GM21447 (cell line): ENCODE results near the gene JPH2.
"Not testable (repeated sequence)": the region's sequence is repeated elsewhere in the genome, so short reads cannot be mapped to it uniquely, and the experiment has no call there.

Experiments used
- ATAC-seq: cut with Tn5 transposase; IDR thresholded peaks from one replicate; pipeline ENCODE4 v1.9.1; 2021; ENCODE audit not compliant: unreplicated experiment

JPH2 gene

DNA sequence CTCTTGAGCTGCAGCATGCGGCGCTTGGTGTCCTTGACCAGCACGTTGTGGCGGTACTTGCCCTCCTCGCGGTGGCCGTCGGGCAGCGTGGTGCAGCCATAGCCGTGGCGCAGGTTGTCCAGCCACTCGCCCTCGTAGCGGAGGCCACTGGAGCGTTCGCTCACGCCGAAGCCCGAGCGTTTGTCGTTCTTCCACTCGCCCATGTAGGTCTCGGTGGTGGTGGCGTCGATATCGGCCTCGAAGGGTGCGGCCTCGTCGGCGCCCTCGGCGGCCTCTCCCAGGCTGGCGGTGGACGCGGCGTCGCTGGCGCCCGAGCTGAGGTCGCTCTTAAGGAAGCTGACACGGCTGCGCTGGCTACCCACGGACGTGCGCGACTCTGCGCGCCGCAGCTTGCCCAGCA lies 27.3 kb downstream of the JPH2 start:
- ATAC-seq = no peak

DNA sequence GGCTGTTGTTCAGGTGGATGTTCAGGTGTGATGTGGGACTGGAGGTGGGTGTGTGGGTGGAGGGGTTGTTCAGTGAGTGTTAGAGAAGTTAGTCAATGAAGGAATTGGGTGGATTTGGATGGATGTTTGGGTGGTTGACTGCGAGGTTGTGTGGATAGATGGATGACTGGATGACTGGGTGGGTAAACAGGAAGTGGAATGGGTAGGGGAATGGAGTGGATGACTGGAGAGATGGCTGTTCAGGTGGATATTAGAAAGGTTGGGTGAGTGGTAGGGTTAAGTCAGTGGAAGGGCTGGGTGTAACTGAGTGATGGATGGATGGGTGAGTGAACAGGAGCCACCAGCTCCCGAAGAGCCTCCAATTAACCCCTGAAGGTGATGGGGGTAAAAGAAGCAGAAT lies 27.9 kb downstream of the JPH2 start:
- ATAC-seq = no peak

DNA sequence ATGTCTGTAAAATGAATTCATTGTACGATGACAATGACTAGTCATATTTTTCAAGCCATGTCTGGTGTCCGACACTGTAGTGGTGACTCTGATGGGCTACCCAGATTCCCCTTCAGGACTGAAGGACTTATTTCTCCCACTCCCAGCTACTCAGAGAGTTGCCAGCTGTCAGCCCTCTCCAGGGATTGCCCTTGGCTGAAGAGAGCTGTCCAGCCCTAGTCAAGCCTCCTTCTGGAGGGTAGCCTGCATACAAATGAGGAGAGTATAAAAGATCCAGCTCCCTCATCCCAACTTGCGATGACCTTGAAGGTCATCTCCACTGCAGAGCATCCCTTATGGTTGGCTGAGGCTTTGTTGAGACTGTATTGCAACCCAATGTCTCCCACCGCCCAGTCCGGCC lies 29.9 kb downstream of the JPH2 start:
- ATAC-seq = no peak

DNA sequence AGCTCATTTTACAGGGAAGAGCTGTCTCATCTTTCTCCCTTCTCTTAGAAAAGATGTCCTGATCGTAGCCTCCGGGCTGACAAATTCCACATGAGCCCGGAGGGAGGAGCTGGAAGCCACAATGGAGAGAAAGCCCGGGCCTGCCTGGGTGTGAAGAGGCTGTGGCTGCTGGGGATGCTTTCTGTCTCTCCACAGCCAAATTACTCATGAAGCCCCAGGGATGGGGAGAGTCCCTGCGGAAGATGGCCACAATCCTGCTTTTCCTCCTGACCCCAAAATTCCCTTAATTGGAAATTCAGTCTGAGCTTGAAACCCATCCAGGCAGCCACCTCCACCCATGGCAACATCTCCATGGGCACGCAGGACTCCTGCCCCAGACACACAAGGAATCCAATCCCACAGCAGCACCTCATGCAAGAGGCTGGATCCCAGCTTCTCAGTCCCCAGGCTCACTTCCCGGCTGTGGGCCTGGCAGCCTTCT lies 32.4 kb downstream of the JPH2 start:
- no peak for ATAC-seq

DNA sequence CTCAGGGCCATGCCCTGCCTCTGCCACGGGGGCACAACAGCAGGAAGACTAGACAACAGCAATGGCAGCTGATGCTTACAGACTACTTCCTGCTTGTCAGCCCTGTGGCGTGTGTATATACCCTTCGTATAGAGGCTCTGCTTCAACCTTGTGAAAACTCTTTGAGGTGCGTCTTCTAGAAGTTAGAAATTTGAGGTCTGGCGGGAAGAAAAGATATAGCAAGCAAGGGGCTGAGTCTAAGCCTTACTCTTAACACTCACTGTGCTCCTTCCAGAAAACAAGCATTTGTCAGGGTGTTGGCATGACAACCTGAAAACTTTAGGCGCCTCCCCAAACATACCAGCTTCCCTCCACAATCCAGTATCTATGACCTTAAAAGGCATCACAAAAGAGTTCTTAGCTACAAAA lies 33.3 kb downstream of the JPH2 start:
- no peak for ATAC-seq

DNA sequence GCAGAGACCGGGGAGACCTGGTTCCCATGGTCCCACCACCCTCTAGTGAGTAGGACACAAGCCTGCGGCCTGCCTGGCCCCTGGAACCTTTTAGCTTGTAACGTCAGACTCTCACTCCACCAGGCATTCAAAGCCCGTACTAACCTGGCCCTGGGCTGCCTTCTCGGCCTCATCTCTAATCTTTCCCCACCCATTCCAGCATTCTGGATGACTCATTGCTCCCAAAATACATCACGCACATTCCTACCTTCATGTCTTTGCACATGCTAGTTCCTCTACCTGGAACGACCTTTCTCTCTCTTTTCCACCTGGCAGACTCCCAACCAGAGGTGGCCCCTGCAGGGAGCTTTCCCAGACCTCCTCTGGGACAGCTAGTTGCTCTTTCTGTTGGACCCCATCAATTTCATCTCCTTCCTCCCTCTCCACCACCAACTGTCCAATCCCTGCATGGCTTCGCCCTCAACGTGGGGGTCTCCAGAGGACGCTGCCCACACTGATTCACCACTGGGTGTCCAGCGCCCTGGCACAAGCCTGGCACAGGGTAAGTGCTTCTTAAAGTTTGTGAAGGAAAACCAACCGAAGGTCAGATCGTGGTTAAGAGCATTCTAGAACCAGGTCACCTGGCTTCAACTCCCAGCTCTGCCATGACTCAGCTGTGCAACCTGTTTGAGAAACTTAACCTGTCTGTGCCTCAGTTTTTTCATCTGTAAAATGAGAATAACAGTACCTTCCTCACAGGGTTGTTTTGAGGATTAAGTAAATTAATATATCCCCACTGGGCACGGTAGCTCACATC lies 35.2 kb downstream of the JPH2 start:
- no peak for ATAC-seq

DNA sequence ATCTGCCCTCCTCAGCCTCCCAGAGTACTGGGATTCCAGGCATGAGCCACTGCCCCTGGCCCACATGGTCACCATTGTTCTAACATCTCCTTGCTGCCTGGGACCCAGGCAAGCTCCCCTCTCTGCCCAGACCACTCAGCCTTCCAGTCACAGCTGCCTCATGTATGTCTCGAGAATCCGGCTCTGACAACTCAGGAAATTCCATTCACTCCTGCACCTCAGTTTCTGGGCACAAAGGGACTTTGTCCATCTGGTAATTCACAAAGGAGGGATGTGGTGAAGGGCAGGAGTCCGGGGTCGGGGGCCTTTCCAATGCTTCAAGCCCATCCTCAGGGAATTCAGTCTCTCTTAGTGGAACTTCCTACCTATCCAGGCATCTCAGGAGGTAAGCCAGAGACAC lies 40.7 kb downstream of the JPH2 start:
- no peak for ATAC-seq

DNA sequence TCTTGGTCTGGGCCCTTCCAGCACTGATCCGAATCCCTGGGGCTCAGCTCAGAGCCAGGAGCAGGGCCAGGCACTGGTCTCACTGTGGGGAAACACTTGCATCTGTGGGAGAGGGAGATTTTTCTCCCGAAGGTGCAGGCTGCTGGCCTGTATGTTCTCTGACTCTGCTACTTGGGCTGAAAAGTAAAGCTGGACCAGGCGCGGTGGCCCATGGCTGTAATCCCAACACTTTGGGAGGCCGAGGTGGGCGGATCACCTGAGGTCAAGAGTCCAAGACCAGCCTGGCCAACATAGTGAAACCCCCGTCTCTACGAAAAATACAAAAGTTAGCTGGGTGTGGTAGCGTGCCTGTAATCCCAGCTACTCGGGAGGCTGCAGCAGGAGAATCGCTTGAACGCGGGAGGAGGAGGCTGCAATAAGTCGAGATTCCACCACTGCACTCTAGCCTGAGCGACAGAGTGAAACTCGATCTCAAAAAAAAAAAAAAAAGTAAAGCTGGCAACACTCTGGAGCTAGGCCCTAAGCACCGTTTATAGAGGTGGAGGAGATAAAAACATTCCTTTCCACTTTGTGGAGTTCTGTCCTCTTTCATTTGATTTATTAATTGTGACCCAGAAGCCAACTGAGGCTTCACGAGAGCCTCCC lies 41.7 kb downstream of the JPH2 start:
- no peak for ATAC-seq

DNA sequence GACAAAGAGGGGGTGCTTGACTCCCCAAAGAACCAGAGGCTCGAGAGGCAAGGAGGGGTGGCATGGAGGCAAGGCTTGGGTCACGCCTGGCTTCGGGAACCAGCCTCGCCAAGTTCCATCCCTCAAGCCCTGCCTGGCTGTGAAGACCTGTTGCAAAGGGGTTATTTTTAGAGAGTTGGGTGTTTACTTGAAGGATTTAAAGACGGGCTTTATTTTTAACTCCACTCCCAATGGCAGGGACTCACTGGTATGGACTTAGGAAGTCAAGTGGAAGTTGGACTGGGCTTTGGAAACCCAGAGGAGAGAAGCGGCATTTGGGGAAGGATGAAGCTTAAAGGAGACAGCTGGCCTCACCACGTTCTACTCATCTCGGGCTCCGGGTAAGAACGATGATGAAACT lies 43.1 kb downstream of the JPH2 start:
- ATAC-seq = no peak

DNA sequence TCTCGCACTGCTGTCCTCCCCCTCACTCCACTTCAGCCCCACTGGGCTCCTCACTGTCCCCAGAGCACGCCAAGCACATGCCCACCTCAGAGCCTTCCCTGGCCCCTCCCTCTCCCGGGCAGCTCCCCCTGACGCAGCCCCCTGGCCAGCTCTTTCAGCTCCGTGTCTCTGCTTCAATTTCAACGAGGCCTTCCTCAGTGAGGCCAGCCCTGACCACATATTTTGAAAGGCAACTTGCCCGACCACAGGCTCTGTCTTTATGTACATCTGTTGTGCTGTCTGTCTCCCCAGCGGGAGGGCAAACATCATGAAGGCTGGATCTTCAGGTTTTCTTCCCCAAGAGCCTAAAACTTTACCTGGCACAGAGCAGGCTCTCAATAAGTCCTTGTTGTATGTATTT lies 44.6 kb downstream of the JPH2 start:
- ATAC-seq = no peak

DNA sequence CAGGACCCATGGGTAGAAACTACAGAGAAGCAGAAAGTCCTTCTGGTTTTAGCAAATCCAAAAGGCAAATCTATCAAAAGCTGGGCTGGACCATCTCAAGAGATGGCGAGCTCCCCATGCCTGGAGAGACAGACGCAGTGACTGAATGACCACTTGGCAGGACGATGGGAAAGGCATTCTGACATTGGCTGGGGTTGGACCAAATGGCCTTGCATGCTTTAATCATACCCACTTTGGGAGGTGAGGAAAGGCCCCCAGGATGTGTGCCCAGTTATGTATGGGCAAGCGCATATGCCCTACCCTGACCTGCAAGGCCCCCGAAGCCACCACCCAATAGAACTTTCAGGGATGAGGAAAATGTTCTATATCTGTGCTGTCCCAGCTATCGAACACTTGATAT lies 45.1 kb downstream of the JPH2 start:
- no peak for ATAC-seq

DNA sequence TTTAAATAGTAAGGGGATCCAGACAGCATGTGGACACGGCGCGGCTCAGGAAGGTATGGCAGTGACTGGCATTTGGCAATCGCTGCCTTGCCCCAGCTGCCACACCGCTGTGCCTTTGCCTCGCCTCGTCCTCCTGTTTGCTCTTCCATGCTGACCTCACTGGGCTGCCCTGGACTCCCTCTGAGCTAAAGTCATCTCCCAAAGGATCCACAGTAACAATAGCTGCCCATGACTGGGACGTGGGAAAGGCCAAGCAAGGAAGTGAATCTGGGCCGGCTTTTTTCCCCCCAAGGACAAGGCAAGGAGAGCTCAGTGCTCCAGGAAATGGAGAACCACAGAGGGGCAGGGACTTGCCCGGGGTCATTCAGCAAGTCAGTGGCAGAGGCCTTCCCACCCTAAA lies 48.1 kb downstream of the JPH2 start:
- no peak for ATAC-seq

DNA sequence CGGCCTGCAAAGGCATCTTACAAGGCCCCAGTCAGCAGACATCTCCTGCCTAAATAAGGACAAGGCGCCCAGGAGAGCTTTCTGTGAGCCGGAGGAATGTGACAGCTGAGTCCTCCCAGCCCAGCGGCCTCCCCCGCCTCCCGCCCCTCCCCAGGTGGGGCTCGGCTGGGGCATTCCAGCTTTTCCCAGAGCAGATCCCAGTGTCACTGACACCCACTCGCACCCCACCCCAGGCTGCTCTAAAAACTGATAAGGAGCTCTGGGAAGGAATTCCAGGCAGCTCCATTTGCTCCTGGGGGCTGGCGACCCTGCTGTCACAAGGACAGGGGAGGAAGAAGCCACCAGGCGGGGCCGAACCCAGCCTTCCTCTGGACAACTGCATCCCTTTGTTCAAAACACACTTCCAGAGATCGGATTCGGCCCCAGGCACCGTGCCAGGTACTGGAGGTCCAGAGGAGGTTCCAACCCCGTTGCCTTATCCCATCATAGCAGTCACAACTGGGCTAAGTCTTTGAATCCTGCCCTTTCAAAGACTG lies 49.7 kb downstream of the JPH2 start:
- no peak for ATAC-seq

DNA sequence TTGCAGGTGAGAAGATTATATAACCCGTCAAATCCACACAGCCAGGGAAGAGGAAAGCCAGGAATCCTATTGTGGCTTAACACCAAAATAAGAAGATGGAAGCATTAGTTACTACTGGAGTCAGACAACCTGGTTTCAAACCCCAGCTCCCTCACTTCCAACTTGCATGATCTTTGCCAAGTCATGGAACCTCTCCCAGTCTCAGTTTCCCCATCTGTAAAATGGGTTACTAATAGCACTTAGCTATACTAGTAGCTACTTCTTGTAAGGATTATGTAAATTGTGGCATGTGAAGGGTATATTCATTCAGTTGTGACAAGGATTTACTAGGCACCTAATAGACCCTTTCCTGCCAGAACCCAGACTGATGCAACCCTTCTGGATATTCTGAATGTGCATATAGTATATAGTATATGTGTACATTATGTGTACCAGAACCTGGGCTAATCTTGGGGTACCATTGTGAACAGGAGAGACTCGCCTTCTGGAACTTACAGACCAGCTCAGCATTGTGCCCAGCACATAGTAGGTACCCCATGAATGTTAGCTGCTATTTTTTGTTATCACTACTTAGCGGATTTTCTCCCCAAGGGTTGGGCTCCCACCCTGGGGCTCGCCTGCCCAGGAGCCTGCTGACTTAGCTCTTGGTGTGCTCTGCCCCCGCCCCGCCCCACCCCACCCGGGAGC lies 50.3 kb downstream of the JPH2 start:
- ATAC-seq = no peak

DNA sequence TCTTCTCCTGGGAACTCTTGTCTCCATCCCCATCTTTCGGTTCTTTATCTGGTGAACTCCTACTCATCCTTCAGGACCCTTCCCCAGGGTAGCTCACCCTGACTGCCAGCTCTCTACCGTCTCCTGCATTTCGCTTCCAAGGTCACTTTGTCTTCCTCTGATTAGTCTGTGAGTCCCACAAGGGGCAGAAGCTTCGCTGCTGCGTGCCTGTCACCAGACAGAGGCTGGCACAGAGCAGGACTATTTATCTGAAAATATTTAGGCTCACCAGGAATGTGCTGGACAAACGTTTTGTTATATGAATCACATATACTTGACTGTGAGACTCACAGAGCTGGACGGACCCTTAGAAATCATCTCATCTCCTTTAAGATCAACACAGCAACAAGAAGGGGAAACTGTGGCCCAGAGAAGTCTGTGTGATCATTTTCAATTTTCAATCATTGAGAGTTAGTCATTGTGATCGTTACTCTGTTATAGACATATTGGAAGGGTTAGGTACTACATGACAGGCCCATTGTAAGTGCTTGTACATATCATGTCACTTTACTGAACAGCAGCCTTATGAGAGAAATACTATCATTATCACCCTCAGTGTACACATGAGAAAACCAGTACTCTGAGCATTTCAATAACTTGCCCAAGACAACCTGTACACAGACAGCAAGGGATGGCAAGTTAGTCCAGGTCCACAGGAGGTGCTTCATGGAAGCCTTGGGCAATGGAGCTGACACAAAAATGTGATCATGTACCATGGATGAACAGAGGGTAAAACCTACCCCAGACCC lies 51.4 kb downstream of the JPH2 start:
- no peak for ATAC-seq

DNA sequence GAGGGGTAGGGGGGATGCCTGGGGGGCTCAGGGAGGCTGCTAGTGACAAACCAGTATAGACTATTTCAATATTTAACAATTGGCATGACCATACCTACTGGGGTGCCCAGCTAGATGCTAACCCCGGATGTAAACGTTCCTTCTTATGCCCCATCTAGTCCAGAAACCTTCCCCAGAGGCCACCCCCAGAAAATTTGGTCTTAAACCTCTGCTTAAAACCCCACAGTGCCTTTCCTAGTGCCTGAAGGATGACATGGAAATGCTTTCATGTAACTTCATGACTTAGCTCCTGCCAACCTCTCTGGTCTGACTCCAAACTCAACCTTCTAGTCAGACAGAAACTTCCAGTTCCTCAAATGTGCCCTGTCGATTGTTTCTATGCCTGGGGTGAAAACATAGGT lies 52.0 kb downstream of the JPH2 start:
- no peak for ATAC-seq

DNA sequence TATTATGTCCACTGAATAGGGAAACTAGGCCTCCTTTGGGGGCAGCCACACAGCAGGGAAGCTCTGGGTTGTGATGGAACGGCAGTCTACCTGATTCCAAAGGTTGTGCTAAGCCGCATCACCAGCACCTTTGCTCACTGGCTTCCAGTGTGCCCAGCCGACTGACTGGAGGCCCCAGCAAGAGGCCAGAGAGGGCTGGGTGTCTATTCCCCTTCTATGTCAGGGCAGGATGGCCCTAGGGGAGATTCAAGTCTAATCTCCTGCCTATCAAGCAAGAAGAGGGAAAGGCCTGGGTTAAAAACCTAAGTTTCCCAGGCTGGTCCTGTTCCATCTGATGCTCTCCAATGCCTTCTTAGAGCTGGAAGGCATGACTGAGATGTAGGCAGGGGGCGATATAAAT lies 53.6 kb downstream of the JPH2 start:
- ATAC-seq = no peak

DNA sequence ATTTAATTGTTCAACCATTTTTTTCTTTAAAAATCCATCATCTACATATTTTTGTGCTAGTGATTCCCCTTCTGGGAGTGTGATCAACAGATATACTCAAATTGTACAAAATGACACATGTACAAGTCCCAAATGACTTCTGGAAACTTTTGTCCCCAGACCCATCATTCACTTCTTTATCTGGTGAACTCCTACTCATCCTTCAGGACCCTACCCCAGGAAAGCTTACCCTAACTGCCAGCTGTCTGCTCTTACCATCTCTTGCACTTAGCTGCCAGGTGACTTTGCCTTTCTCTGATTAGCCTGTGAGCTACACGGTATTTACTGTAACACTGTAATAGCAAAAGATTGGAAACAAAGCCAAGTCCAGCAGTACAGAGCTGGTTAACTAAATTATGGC lies 55.3 kb downstream of the JPH2 start:
- ATAC-seq = no peak

DNA sequence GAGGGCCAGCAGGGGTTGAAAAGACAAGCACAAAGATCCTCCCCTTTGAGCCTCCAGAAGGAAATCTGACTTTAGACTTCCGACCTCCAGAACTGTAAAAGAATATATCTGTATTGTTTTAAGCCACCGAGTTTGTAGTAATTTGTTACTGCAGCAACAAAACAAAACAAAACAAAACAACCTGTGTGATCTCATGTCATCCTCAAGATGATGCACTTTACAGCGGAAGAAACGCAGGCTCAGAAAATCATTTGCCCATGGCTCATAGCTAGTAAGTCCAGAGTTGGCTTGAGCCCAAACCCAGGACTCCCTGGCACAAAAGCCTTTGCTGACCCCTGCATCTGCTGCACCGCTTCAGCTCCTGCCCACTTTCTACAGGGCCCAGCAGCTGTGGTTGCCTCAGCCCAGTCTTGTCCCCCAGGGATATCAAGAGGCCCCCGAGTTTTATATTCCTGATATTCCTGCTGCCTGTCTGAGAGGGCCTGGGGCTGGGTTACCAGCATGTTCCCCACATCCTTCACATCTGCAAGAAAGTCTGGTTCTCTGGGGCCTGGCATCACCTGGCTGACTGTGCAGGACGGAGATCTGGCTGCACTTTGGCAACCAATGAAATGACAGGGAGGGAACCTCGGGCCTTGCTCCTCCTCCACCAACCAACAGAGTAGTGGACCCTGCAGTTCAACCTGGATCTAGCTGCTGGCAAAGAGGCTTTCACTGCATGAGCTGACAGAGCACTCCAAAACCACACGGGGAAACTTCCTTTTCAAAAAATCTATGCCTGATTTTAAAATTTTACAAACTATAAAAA lies 56.9 kb downstream of the JPH2 start:
- no peak for ATAC-seq

DNA sequence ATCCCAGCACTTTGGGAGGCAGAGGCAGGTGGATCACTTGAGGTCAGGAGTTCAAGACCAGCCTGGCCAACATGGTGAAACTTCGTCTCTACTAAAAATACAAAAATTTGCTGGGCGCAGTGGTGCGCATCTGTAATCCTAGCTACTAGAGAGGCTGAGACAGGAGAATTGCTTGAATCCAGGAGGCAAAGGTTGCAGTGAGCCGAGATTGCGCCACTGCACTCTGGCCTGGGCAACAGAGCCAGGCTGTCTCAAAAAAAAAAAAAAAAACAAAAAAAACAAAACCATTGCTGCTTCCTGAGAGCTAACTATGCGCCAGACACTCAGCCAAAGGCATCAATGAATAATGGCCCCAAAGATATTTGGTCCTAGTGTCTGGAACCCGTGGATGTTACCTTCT lies 57.7 kb downstream of the JPH2 start:
- ATAC-seq = not testable (repeated sequence)
